Gastrocnemius medialis (tissue), 4 donors: ENCODE measurements around the gene ESPNL.

Experiments used
- POLR2A ChIP-seq, 2 donors: fragments of 450-650 bp; IDR thresholded peaks; one replicate each; pipeline ENCODE4 v1.6.1; 2017; ENCODE audit warnings: antibody characterized with exemption in 2 of 2, mild to moderate bottlenecking in 2 of 2, moderate library complexity in 2 of 2
- TF ChIP-seq, protein P1 (sequence below), 5 experiments: fragments of 450-650 bp in 3 of 5; fragments of 200-600 bp in 2 of 5; sonication (generic) in 2 of 5; IDR thresholded peaks in 4 of 5; conservative IDR thresholded peaks in 1 of 5; 1 replicate in 4 of 5; 2 replicates in 1 of 5; pipeline ENCODE4 v1.5.1; 2016 to 2019; ENCODE audit warnings: antibody characterized with exemption in 5 of 5, mild to moderate bottlenecking in 3 of 5, moderate library complexity in 3 of 5

DNA sequence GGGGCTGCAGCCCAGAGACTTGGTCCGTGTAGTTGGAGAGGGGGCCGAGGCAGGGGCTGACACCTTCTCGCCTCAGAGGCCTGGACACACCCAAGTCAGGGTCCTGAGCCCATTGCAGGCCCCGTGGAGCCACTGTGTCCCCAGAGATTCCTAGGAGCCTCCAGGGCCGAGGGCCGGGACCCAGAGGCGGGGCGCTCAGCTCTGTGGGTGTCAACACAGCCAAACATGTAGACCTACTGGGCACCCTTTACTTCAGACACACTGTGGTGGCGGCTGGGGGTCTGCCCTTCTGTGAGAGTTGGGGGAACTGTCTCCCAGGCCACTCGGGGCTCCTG is 459 bp upstream of the ESPNL start:
- TF ChIP-seq, protein P1, sequence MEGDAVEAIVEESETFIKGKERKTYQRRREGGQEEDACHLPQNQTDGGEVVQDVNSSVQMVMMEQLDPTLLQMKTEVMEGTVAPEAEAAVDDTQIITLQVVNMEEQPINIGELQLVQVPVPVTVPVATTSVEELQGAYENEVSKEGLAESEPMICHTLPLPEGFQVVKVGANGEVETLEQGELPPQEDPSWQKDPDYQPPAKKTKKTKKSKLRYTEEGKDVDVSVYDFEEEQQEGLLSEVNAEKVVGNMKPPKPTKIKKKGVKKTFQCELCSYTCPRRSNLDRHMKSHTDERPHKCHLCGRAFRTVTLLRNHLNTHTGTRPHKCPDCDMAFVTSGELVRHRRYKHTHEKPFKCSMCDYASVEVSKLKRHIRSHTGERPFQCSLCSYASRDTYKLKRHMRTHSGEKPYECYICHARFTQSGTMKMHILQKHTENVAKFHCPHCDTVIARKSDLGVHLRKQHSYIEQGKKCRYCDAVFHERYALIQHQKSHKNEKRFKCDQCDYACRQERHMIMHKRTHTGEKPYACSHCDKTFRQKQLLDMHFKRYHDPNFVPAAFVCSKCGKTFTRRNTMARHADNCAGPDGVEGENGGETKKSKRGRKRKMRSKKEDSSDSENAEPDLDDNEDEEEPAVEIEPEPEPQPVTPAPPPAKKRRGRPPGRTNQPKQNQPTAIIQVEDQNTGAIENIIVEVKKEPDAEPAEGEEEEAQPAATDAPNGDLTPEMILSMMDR (IDR thresholded peaks at IDR 0.05 in 4 of 5, conservative IDR thresholded peaks at IDR 0.05 in 1 of 5): no peak
- TF ChIP-seq POLR2A (IDR thresholded peaks at IDR 0.05): no peak
